GM23338 (cell line): ENCODE results near the gene ELAVL2.

Experiments used
- CREB1 ChIP-seq: fragments of 250-450 bp; sonication (Bioruptor Pico); IDR thresholded peaks from 2 replicates; pipeline ENCODE4 v1.5.0; 2020; ENCODE audit warnings: low read depth, mild to moderate bottlenecking, moderate library complexity
- EZH2 ChIP-seq: fragments of 200-600 bp; sonication (generic); IDR thresholded peaks from one replicate; pipeline ENCODE4 v1.8.0; 2017; ENCODE audit warnings: antibody characterized with exemption, mild to moderate bottlenecking, low read depth; ENCODE audit not compliant: unreplicated experiment
- EZH2phosphoT487 ChIP-seq: fragments of 200-600 bp; sonication (generic); IDR thresholded peaks from one replicate; pipeline ENCODE4 v1.8.1; 2018; ENCODE audit warnings: antibody characterized with exemption; ENCODE audit not compliant: unreplicated experiment
- JUNB ChIP-seq: IDR thresholded peaks from one replicate; pipeline ENCODE4 v1.6.1; 2016; ENCODE audit warnings: antibody characterized with exemption; ENCODE audit not compliant: unreplicated experiment
- NANOG ChIP-seq: IDR thresholded peaks from 2 replicates; pipeline ENCODE4 v1.6.1; 2016; ENCODE audit warnings: antibody characterized with exemption, borderline replicate concordance
- POLR2AphosphoS5 ChIP-seq: IDR thresholded peaks from 2 replicates; pipeline ENCODE4 v1.6.1; 2016; ENCODE audit warnings: antibody characterized with exemption, low read depth
- ZNF331 ChIP-seq: fragments of 250-450 bp; sonication (Bioruptor Pico); IDR thresholded peaks from 2 replicates; pipeline ENCODE4 v1.5.0; 2020; ENCODE audit warnings: low read depth, mild to moderate bottlenecking, moderate library complexity
- TF ChIP-seq, protein P1 (sequence below): IDR thresholded peaks from one replicate; pipeline ENCODE4 v1.6.1; 2018; ENCODE audit warnings: antibody characterized with exemption; ENCODE audit not compliant: unreplicated experiment
- TF ChIP-seq, protein P2 (sequence below), 2 experiments: fragments of 200-600 bp in 1 of 2; sonication (generic) in 1 of 2; conservative IDR thresholded peaks; 2 replicates each; pipeline versions ENCODE4 v1.5.1 to v1.6.1; 2016 to 2017; ENCODE audit warnings: antibody characterized with exemption in 2 of 2, low read depth in 2 of 2, mild to moderate bottlenecking in 2 of 2, moderate library complexity in 1 of 2
- TF ChIP-seq, protein P3 (sequence below): fragments of 250-450 bp; sonication (Bioruptor Pico); IDR thresholded peaks from 2 replicates; pipeline ENCODE4 v1.5.0; 2020; ENCODE audit warnings: mild to moderate bottlenecking, moderate library complexity

DNA sequence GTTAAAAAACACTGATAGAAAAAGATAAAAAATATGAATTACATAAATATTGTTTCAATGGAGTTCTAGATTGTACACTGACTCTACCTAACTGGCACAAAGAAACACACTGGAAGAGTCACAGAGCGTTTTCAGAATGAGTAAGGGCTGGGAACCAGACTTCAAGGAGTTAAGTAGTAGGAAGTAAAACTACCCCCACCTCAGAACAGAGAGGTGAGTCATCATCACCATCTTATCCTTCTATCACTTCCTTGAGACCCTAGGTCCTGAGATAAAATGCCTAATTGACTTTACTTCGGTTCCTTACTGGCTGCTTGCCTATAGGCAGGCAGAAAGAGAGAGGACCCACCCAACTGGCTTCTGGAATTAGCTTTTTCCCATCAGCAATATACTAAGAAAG lies 79.7 kb downstream of the ELAVL2 start:
- TF ChIP-seq, protein P1, sequence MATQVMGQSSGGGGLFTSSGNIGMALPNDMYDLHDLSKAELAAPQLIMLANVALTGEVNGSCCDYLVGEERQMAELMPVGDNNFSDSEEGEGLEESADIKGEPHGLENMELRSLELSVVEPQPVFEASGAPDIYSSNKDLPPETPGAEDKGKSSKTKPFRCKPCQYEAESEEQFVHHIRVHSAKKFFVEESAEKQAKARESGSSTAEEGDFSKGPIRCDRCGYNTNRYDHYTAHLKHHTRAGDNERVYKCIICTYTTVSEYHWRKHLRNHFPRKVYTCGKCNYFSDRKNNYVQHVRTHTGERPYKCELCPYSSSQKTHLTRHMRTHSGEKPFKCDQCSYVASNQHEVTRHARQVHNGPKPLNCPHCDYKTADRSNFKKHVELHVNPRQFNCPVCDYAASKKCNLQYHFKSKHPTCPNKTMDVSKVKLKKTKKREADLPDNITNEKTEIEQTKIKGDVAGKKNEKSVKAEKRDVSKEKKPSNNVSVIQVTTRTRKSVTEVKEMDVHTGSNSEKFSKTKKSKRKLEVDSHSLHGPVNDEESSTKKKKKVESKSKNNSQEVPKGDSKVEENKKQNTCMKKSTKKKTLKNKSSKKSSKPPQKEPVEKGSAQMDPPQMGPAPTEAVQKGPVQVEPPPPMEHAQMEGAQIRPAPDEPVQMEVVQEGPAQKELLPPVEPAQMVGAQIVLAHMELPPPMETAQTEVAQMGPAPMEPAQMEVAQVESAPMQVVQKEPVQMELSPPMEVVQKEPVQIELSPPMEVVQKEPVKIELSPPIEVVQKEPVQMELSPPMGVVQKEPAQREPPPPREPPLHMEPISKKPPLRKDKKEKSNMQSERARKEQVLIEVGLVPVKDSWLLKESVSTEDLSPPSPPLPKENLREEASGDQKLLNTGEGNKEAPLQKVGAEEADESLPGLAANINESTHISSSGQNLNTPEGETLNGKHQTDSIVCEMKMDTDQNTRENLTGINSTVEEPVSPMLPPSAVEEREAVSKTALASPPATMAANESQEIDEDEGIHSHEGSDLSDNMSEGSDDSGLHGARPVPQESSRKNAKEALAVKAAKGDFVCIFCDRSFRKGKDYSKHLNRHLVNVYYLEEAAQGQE = no peak
- TF ChIP-seq POLR2AphosphoS5 = no peak
- TF ChIP-seq, protein P2, sequence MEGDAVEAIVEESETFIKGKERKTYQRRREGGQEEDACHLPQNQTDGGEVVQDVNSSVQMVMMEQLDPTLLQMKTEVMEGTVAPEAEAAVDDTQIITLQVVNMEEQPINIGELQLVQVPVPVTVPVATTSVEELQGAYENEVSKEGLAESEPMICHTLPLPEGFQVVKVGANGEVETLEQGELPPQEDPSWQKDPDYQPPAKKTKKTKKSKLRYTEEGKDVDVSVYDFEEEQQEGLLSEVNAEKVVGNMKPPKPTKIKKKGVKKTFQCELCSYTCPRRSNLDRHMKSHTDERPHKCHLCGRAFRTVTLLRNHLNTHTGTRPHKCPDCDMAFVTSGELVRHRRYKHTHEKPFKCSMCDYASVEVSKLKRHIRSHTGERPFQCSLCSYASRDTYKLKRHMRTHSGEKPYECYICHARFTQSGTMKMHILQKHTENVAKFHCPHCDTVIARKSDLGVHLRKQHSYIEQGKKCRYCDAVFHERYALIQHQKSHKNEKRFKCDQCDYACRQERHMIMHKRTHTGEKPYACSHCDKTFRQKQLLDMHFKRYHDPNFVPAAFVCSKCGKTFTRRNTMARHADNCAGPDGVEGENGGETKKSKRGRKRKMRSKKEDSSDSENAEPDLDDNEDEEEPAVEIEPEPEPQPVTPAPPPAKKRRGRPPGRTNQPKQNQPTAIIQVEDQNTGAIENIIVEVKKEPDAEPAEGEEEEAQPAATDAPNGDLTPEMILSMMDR (conservative IDR thresholded peaks at IDR 0.05; ENCODE audit: low read depth in 2 of 2) = no peak
- TF ChIP-seq EZH2 = no peak
- no peak for TF ChIP-seq CREB1
- no peak for TF ChIP-seq EZH2phosphoT487
- TF ChIP-seq JUNB = no peak
- TF ChIP-seq ZNF331 = no peak
- TF ChIP-seq, protein P3, sequence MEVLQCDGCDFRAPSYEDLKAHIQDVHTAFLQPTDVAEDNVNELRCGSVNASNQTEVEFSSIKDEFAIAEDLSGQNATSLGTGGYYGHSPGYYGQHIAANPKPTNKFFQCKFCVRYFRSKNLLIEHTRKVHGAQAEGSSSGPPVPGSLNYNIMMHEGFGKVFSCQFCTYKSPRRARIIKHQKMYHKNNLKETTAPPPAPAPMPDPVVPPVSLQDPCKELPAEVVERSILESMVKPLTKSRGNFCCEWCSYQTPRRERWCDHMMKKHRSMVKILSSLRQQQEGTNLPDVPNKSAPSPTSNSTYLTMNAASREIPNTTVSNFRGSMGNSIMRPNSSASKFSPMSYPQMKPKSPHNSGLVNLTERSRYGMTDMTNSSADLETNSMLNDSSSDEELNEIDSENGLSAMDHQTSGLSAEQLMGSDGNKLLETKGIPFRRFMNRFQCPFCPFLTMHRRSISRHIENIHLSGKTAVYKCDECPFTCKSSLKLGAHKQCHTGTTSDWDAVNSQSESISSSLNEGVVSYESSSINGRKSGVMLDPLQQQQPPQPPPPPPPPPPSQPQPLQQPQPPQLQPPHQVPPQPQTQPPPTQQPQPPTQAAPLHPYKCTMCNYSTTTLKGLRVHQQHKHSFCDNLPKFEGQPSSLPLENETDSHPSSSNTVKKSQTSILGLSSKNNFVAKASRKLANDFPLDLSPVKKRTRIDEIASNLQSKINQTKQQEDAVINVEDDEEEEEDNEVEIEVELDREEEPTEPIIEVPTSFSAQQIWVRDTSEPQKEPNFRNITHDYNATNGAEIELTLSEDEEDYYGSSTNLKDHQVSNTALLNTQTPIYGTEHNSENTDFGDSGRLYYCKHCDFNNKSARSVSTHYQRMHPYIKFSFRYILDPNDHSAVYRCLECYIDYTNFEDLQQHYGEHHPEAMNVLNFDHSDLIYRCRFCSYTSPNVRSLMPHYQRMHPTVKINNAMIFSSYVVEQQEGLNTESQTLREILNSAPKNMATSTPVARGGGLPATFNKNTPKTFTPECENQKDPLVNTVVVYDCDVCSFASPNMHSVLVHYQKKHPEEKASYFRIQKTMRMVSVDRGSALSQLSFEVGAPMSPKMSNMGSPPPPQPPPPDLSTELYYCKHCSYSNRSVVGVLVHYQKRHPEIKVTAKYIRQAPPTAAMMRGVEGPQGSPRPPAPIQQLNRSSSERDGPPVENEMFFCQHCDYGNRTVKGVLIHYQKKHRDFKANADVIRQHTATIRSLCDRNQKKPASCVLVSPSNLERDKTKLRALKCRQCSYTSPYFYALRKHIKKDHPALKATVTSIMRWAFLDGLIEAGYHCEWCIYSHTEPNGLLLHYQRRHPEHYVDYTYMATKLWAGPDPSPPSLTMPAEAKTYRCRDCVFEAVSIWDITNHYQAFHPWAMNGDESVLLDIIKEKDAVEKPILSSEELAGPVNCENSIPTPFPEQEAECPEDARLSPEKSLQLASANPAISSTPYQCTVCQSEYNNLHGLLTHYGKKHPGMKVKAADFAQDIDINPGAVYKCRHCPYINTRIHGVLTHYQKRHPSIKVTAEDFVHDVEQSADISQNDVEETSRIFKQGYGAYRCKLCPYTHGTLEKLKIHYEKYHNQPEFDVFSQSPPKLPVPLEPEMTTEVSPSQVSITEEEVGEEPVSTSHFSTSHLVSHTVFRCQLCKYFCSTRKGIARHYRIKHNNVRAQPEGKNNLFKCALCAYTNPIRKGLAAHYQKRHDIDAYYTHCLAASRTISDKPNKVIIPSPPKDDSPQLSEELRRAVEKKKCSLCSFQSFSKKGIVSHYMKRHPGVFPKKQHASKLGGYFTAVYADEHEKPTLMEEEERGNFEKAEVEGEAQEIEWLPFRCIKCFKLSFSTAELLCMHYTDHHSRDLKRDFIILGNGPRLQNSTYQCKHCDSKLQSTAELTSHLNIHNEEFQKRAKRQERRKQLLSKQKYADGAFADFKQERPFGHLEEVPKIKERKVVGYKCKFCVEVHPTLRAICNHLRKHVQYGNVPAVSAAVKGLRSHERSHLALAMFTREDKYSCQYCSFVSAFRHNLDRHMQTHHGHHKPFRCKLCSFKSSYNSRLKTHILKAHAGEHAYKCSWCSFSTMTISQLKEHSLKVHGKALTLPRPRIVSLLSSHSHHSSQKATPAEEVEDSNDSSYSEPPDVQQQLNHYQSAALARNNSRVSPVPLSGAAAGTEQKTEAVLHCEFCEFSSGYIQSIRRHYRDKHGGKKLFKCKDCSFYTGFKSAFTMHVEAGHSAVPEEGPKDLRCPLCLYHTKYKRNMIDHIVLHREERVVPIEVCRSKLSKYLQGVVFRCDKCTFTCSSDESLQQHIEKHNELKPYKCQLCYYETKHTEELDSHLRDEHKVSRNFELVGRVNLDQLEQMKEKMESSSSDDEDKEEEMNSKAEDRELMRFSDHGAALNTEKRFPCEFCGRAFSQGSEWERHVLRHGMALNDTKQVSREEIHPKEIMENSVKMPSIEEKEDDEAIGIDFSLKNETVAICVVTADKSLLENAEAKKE (CRISPR knock-in tag) = no peak
- TF ChIP-seq NANOG = no peak
